GM12801 (cell line): ENCODE measurements around the gene FBXO5.

Experiments used
- CTCF ChIP-seq: IDR thresholded peaks from one replicate; pipeline ENCODE4 v1.5.1; 2011; ENCODE audit warnings: control low read depth; ENCODE audit not compliant: insufficient read length; ENCODE audit errors: extremely low read depth

FBXO5 gene

GRCh38 chr6:153002613-153003365 lies 19.9 kb upstream of the FBXO5 start, which contains the start of gene MTRF1L:
Gene MTRF1L, minus strand, starts transcription at chr6:153002709. Its CDS starts 24 bp downstream, at chr6:153002685.
- no peak for TF ChIP-seq CTCF

DNA sequence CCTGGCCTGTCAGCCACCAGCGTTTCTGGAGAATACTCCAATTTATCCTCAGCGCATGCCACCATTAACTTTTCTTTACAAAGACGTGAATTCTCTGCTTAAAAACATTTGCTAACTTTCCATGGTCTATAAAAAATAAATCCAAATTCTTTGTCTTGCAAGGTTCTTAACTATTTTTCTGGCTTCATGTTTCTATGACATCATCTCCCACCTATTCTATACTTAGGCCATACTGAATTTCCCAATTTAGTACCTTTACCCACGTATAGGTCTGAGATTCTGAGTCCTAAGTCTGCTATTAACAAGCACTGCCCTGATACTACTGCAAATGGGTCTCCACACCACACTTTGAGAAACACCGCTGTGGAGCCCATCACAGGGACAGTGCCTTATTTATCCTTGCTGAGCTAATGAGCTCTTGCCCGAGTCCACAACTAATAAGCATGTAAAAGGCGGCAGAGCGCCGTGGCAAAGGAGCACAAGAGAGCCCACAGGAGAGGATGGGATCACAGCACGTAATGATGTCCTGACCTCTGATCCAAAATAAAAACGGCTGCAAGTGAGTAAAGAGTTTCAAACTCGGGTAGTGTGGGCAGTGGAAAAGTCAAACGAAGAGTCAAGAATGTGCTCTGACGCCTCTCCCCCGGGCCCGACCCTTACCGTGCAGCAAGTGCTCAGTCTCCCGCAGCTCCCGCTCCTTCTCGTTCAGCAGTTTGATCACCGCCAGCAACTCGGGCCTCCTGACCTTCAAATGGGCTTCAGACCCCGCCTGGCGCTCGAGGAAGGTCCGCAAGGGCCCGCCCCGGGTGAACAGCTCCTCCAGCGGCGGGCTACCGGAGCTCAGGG lies 19.1 kb upstream of the FBXO5 start:
- no peak for TF ChIP-seq CTCF

DNA sequence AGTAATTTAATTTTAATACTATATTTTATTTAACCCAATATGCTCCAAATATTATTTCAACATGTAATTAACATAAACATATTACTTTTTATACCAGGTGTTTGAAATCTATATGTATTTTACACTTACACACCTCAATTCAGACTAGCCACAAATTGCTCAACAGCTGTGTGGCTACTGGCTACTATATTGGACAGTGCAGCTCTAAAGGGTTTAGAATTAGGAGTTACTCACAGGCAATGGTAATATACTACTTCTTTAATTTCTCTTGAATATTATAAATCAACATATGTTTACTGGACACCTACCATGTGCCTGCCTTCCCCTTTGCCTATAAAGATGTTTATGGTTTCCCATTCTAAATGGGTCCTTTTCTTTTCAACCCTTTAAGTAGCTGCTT lies 17.4 kb upstream of the FBXO5 start:
- TF ChIP-seq CTCF, result no peak

DNA sequence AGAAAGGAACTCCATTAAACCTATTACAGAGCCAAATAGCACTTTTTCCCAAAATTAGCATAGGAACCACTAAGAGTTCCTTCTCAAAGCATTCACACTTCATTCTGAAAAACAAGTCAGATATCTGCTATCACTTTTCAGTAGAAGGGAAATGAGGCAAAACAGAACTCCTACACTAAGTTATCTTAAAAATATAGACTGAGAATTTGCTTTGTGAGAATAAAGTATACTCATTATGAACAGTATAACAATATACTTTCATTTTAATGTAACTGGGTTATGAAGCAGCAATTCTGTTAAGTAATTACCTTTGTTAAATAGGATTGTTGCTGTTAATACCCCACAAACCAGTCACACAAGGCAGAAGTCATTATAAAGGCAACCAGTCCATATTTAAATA lies 11.0 kb upstream of the FBXO5 start:
- no peak for TF ChIP-seq CTCF

DNA sequence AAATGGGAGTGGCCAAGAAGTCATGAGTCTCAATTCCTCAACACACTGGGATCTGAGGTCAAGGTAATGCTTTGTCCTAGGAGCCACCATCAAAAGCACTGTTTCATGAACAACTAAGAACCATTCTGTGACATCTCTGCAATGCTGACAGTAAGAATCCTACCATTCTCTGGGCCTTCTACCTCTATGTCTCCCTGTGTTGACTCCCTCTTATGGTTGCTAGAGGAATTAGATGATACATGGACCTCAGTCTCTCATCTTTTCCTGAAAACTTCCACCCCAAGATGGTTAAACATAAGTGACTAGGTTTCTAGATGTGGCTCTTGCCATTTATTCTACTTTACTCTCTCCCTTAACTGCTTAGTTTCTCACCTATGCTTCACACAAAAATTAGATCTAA lies 10.6 kb upstream of the FBXO5 start:
- TF ChIP-seq CTCF, result no peak

GRCh38 chr6:152986978-152987377 lies 4.1 kb upstream of the FBXO5 start:
- no peak for TF ChIP-seq CTCF

DNA sequence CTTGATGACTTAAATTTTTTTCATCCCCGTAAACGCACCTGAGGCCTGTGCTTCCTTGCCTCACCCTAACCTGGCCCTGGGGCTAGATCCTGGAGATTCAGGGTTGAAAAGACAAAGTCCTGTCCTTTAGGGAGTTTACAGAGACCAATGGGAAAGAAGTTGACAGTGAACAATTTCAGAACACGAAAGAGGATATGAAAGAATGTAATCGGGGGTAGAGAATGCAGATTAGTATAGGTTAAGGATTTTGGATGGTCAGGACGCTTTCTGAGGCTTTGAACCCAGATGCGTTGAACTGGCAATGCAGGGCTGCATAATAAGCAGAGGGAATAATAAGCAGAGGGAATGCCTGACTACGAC lies 1.7 kb upstream of the FBXO5 start:
- no peak for TF ChIP-seq CTCF
